CD4-positive, alpha-beta T cell treated with Interferon alpha-2 for 1 hour (primary cell): ENCODE data around the gene NDUFA13.
A peak's percentile ranks its signal among the peaks of the same experiment; 100 is the strongest.

Experiments used
- DNase-seq, 2 donors: peaks; one replicate each; pipeline ENCODE4 v3.0.0-alpha.2; 2020 to 2022

NDUFA13 gene

DNA sequence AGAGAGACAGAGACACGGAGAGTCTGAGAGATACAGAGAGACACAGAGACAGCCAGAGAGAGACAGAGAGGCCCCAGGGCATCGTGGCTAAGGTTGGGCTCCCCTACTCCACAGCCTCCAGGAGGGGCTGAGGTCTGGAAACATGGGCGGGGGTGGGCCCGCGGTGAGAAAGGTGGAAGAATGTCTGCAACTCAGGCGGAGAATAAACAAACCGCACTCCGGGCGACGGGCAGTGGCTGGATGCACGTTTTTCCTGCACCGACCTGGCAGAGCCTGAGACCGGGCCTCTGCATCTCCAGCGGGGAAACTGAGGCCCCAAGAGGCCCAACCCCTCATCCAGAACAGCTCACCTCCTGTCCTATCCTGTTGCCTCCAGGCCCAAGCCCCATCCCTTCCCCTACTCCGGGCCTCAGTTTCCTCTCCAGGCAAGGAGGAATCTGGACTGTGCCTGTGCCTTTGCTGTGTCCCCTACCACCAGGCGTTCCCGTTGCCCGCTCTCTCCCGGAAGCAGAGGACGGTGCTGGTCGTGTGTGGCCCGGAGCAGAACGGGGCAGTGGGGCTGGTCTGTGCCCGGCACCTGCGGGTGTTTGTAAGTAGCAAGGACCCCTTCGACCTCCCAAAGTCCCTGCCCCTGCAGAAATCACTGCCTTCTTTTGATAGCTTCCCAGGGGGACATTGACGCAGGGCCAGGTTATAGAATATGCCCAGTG is 18.7 kb downstream of the NDUFA13 start:
- DNase-seq = no peak

DNA sequence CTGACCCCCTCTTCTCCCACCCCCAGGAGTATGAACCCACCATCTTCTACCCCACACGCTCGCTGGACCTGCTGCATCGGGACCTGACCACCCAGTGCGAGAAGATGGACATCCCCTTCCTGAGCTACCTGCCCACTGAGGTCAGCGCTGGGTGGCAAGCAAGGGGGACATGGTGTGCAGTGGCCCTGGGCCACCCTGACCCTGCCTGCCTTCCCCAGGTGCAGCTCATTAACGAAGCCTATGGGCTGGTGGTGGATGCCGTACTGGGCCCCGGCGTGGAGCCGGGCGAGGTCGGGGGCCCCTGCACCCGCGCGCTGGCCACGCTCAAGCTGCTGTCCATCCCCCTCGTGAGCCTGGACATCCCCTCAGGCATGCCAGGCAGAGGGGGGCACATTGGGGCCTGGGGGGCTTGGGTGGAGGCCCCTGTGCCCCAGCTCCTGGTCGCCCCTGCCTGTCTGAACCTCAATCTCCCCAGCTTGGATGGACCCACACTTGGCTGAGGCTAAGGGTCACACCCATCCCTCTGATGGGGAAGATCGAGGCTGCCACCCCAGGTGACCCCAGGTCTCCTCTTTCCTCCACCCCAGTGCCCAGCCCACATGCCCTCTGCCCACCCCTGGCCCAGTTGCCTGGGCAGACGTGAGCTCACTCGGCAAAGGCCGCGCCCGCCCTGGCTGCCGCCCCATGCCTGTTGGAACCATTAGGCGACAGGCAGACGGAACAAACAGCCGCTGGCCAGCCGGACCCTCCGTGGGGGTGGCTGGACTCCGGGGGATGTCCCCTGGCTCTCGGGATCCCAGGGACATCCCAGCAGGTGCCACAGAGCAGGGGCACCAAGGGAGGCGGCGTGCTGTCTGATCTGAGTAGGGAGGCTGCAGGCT is 19.5 kb downstream of the NDUFA13 start:
- DNase-seq = no peak

DNA sequence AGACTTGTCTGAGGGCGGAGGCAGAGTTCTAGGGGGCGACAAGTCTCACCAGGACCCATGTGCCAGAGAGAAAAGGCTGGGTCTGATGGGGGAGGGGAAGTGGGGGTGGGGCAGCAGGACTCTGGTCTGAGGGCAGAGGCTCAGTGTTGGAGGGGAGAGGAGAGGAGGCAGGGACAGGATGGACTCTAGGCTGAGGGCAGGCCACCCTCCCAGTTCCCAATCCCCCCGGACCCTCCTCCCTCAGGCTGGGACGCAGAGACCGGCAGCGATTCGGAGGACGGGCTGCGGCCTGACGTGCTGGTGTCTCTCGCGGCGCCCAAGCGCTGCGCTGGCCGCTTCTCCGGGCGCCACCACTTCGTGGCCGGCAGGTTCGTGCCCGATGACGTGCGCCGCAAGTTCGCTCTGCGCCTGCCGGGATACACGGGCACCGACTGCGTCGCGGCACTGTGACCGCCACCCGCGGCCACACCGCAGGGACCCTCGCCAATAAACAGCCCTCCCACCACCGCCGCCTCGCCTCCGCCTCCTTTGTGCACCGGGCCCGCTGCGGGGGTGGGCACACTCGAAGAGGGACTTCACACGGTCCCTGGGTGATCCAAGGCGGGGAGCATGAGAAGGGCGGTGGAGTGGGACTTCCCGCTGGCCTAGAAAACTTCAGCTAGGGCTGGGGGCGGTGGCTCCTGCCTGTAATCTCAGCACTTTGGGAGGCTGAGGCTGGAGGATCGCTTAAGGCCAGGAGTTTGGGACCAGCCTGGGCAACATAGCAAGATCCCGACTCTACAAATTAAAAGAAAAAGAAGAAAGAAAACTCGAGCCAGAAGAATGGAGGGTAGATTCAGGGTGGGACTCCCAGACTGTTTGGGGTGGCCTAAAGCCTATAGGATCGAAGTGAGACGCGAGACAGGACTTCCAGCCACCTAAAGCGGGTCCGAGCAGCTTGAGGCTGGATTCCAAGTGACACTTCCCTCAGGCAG is 21.3 kb downstream of the NDUFA13 start:
- peak in 1 of 2 donors; percentile 39 for DNase-seq

DNA sequence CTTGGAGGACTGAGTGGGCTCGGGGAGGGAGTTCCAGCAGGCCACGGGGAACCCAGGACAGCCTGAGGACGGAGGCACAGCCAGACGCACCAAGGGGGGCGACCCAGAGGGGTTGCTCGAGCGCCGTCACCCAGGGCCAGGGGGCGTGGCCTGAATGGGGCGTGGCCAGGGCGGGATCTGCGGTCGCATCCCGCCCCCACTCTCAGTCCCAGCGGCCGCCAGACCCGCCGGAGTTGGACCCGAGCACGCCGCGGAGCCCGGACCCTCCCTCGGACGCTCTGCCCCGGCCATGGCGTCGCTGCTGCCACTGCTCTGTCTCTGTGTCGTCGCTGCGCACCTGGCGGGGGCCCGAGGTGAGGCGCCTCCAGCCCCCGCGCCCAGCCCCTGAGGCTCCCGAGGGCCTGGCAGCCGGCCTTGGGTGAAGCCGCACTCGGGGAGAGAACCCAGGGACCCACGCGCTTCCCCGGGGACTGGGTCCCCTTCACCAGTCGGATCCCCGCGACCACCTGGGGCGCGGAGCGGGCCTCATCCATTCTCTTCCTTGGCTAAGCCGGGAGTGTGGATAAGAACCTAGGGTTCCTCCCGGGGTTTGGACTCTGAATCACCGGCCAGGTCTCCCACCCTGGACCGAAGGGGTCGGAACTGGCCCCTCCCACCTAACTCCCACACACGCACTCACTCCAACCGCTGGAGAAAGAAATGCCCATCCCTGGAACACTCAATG is 22.2 kb downstream of the NDUFA13 start, which contains the start of gene CILP2:
CILP2 (plus strand) TSS at position 205 of the 724 bp plus-strand sequence; CDS start at position 290, 85 bp downstream.
- peak; percentile 22 to 49 for DNase-seq

- DNase-seq = no peak
These were observed 22.8 kb downstream of the NDUFA13 start for GRCh38 chr19:19538785-19539166.

DNA sequence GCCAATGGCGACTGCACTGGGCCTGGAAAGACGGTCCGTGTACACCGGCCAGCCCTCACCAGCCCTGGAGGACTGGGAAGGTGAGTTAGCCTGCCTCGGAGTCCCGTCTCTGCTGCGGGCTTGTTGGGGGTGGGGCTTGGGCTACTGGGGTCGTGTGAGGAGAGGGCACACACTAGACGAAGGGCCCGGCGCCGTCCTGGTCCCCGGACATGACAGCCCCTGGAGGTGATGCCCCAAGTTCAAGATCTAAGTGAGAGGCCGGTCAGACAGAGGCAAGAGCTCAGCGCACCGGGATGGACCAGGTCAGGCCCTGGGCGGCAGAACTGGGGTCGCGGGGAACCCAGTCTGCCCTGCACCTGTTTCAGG is 23.7 kb downstream of the NDUFA13 start:
- no peak for DNase-seq

DNA sequence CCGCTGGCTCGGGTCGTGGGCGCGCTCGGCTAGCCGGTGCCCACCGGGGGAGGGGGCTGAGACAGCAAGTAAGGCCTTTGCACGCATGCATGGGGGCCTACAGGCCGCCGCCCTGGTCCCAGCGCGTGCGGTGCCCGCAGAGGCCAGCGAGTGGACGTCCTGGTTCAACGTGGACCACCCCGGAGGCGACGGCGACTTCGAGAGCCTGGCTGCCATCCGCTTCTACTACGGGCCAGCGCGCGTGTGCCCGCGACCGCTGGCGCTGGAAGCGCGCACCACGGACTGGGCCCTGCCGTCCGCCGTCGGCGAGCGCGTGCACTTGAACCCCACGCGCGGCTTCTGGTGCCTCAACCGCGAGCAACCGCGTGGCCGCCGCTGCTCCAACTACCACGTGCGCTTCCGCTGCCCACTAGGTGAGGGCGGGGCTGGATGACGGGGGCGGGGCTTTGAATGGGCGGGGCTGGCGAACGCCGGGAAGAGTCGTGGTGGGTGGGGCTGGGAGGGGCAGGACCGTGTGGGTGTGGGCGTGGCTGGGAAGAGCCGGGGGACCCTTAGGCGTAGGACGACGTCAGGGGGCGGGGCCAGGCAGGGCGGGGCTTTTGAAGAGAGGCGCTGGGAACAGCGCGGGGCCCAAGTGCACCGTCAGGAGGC is 24.2 kb downstream of the NDUFA13 start:
- DNase-seq = peak; percentile 80 to 83

DNA sequence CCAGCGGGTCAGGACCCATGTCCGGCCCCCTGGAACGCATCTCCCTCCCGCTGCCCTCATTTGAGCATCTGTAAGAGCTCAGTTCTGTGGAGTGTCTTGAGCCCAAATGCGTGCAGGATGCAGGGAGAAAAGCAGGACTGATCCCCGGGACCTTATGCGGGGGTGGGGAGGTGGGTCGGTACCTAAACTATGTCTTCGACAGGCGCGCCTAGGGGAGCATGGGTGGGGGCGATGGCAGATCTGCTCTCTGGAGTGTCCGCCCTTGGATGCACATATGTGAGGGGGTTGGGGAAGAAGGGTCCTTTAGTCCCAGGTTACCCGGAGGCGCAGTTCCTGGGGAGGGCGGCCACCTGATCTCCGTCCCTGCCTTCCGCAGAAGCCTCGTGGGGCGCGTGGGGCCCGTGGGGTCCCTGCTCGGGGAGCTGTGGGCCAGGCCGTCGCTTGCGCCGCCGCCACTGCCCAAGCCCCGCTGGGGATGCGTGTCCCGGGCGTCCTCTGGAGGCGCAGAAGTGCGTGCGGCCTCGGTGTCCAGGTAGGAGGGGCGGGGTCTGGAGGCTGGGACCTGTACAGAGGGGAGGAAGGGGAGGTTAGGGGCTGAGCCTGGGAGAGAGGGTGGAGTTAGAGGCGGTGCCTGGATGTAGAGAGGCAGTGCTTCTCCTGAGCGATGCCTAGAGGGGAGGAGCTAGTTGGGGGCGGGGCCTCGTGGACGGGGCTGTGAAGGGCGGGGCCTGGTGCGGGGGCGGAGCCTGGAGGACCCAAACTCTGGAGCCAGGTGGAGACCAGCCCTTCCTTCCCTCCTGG is 24.9 kb downstream of the NDUFA13 start:
- DNase-seq = peak; percentile 80 to 86

- no peak for DNase-seq
These were observed 25.6 kb downstream of the NDUFA13 start for GRCh38 chr19:19541616-19542015.

DNA sequence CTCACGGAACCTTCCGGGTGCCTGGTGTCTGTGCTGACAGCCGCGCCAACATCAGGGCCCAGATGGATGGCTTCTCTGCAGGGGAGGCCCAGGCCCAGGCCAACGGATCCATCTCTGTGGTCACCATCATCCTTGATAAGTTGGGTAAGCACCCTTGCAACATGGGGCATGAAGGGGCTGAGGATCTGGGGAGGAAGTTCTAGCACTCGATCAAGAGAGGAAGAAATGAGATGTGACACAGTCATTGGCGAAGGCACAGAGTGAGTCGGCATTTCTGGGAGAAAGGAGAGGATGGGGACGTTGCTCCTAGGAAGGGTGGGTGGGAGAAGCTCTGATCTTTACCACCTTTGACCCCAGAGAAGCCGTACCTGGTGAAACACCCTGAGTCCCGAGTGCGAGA is 26.5 kb downstream of the NDUFA13 start:
- DNase-seq = no peak

GRCh38 chr19:19543101-19543500 is 27.1 kb downstream of the NDUFA13 start:
- no peak for DNase-seq

- no peak for DNase-seq
These were observed 27.6 kb downstream of the NDUFA13 start for GRCh38 chr19:19543640-19544039.

- no peak for DNase-seq
These were observed 28.4 kb downstream of the NDUFA13 start for GRCh38 chr19:19544257-19544953.

DNA sequence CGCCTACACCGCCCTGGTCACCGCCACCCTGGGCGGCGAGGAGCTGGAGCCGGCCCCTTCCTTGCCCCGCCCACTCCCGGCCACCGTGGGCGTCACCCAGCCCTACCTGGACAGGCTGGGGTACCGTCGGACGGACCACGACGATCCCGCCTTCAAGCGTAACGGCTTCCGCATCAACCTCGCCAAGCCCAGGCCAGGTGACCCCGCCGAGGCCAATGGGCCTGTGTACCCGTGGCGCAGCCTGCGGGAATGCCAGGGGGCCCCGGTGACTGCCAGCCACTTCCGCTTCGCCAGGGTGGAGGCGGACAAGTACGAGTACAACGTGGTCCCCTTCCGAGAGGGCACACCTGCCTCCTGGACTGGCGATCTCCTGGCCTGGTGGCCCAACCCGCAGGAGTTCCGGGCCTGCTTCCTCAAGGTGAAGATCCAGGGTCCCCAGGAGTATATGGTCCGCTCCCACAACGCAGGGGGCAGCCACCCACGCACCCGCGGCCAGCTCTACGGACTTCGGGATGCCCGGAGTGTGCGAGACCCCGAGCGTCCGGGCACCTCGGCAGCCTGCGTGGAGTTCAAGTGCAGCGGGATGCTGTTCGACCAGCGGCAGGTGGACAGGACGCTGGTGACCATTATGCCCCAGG is 29.0 kb downstream of the NDUFA13 start:
- DNase-seq = no peak

GRCh38 chr19:19545707-19546106 is 29.7 kb downstream of the NDUFA13 start:
- no peak for DNase-seq

DNA sequence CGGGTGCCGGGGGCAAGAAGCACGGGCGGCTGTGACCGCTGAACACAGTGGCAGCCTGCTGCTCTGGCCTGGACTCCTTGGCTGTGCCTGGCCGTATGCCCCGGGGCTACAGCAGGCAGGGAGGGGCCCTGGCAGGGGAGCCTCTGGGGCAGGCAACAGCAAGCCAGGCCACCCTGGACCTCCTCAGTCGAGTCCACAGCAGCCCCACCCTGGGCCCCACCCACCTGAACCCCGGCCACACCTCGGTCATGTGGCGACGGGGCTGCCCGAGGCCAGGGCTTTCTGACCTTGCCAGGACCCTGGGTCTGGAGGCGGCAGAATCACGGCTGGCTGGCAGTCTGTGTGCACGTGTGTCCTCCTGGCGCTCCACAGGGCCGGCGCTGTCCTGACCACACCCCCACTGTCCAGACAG is 30.7 kb downstream of the NDUFA13 start:
- DNase-seq = no peak

- DNase-seq = no peak
These were observed 31.8 kb downstream of the NDUFA13 start for GRCh38 chr19:19547674-19548336.

DNA sequence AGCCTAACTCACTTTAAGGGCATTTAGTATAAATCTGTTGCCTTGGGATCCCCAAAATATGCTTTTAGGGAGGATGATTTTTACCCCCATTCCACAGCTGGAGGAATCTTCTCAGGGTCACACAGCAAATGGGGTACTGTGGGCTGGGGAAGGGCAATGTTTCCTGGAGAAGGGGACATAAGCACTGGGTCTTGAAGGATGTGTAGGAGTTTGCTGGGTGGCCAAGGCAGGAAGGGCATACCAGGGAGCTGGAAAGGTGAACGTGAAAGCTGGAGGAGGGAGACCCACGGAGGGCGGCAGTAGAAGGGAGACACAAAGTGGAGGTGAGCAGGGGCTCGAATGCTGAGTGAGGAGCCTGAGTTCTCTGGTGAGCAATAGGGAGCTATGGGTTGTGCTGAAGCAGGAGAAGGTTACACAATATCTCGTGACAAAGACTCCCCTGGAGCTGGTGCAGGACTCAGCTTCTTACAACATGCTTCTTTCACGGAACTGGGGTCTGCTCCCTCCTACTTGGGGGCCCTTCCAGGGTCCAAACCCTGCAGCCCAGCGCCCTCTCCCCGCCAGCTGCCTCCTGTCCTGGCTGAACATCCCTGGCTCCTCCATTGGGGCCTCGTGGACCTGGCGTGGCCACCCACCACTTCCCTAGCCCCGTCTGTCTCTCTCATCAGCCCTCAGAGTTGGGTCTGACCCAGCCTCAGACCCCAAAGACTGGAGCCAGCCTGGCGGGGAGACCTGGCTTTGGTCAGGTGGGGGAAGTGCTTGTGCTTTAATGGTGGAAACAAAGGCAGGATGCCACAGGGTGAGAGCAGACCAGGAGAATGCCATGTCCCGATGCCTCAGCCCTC is 33.1 kb downstream of the NDUFA13 start:
- DNase-seq = no peak
